GM18498 (cell line): Measurements from ENCODE around the gene SFXN5.
"Not testable (repeated sequence)": the region's sequence is repeated elsewhere in the genome, so short reads cannot be mapped to it uniquely, and the experiment has no call there.

Experiments used
- ATAC-seq: cut with Tn5 transposase; IDR thresholded peaks from one replicate; pipeline ENCODE4 v1.9.1; 2021; ENCODE audit warnings: mild to moderate bottlenecking, moderate library complexity; ENCODE audit not compliant: unreplicated experiment

The SFXN5 gene

GRCh38 chr2:73078457-73079411 is 7.2 kb upstream of the SFXN5 start:
- no peak for ATAC-seq

GRCh38 chr2:73077424-73077795 is 5.9 kb upstream of the SFXN5 start:
- ATAC-seq, result no peak

GRCh38 chr2:73076701-73077423 is 5.3 kb upstream of the SFXN5 start:
- no peak for ATAC-seq

- ATAC-seq, result no peak
These were observed 4.2 kb upstream of the SFXN5 start for GRCh38 chr2:73075477-73076373.

GRCh38 chr2:73074110-73075069 is 2.9 kb upstream of the SFXN5 start:
- ATAC-seq, result no peak

GRCh38 chr2:73072416-73072815 is 904 bp upstream of the SFXN5 start:
- ATAC-seq, result no peak

GRCh38 chr2:73072129-73072395 is 550 bp upstream of the SFXN5 start:
- peak; percentile 14 for ATAC-seq

GRCh38 chr2:73070643-73071359 is 711 bp downstream of the SFXN5 start:
- peak; percentile 23 for ATAC-seq

- ATAC-seq, result no peak
These were observed 1.5 kb downstream of the SFXN5 start for GRCh38 chr2:73069855-73070642.

- no peak for ATAC-seq
These were observed 2.3 kb downstream of the SFXN5 start for GRCh38 chr2:73069041-73069854.

- no peak for ATAC-seq
These were observed 3.4 kb downstream of the SFXN5 start for GRCh38 chr2:73068147-73068546.

- ATAC-seq, result no peak
These were observed 4.5 kb downstream of the SFXN5 start for GRCh38 chr2:73067043-73067442.

- not testable (repeated sequence) for ATAC-seq
These were observed 6.4 kb downstream of the SFXN5 start for GRCh38 chr2:73065070-73065469.

GRCh38 chr2:73063909-73064875 is 7.3 kb downstream of the SFXN5 start:
- ATAC-seq, result no peak

- ATAC-seq, result no peak
These were observed 8.0 kb downstream of the SFXN5 start for GRCh38 chr2:73063472-73063871.

- no peak for ATAC-seq
These were observed 12.4 kb downstream of the SFXN5 start for GRCh38 chr2:73059106-73059505.

GRCh38 chr2:73054980-73055379 is 16.5 kb downstream of the SFXN5 start:
- ATAC-seq, result no peak
